PFSK-1 (cell line): ENCODE results near the gene TMIGD1.

ENCODE experiments used
- FOXP2 ChIP-seq: optimal IDR thresholded peaks from 2 replicates; pipeline ENCODE3; 2011; ENCODE audit warnings: borderline replicate concordance, control low read depth, inconsistent platforms; ENCODE audit not compliant: insufficient read depth; ENCODE audit errors: extremely low read length, extremely low read depth
- POLR2AphosphoS5 ChIP-seq: IDR thresholded peaks from 2 replicates; pipeline ENCODE4 v1.6.1; 2012; ENCODE audit warnings: low read depth, mild to moderate bottlenecking, control low read depth, low read length, moderate library complexity
- TAF1 ChIP-seq: IDR thresholded peaks from 2 replicates; pipeline ENCODE4 v1.6.1; 2012; ENCODE audit warnings: low read length, control low read depth, borderline replicate concordance; ENCODE audit not compliant: insufficient read depth

DNA sequence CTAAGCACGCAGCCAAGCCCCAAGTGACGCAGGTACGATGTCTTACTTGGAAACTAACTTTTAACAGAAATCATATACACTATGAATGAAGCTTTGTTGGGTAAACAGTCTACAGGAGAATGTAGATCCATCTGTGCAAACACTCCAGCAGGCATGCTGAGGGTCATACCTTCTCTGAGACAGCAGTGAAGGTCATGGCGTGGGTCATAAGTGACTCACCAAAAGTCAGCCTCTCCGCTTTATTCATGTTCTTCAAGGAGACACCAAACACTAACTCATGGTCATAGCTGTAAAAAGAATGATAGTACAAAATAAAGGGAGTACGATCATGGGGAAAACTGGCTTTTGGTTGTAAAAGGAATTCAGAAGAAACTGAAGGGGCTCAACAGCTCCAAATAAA is 62.8 kb downstream of the TMIGD1 start:
- TF ChIP-seq POLR2AphosphoS5 (no peak), FOXP2 (no peak), TAF1 (no peak)
